Keratinocyte (primary cell): Measurements from ENCODE around the gene RBM25.

Experiments used
- CTCF ChIP-seq, 3 experiments: IDR thresholded peaks in 1 of 3; conservative IDR thresholded peaks in 1 of 3; optimal IDR thresholded peaks in 1 of 3; 2 replicates in 2 of 3; 3 replicates in 1 of 3; pipeline versions ENCODE3 to v1.5.1; 2011; ENCODE audit warnings: low read length in 3 of 3, mild to moderate bottlenecking in 3 of 3, moderate library complexity in 2 of 3, control low read depth in 1 of 3, inconsistent platforms in 1 of 3; ENCODE audit not compliant: insufficient read depth in 2 of 3; ENCODE audit errors: extremely low read depth in 1 of 3
- EZH2 ChIP-seq: IDR thresholded peaks from one replicate; pipeline ENCODE4 v1.6.1; 2012; ENCODE audit warnings: inconsistent platforms, mild to moderate bottlenecking, low read length, moderate library complexity

GRCh38 chr14:73143617-73144016 lies 85.3 kb downstream of the RBM25 start:
- TF ChIP-seq CTCF (optimal IDR thresholded peaks at IDR 0.05 in 1 of 3, IDR thresholded peaks at IDR 0.05 in 1 of 3, conservative IDR thresholded peaks at IDR 0.05 in 1 of 3; ENCODE audit: extremely low read depth in 1 of 3, insufficient read depth in 2 of 3, low read length in 3 of 3) (no peak), EZH2 (no peak)
